GM12801 (cell line): Measurements from ENCODE around the gene TACO1.

ENCODE experiments used
- CTCF ChIP-seq: IDR thresholded peaks from one replicate; pipeline ENCODE4 v1.5.1; 2011; ENCODE audit warnings: control low read depth; ENCODE audit not compliant: insufficient read length; ENCODE audit errors: extremely low read depth

Gene TACO1

DNA sequence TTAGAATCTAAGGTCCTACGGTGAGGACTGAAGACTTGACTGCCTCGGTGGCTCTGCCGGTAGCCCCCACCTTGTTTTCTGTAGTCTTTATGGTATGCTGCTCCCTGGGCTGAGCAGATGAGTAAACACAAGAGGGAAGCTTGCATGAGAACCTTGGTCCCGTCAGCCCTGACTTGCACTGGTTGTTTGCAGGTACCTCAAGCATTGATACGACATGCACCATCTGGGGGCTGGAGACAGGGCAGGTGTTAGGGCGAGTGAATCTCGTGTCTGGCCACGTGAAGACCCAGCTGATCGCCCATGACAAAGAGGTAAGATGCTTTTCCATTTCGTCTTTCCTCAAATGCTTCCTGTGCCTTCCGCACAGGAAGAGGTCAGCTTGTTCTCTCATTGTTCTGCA, 21.1 kb upstream of the TACO1 start:
- no peak for TF ChIP-seq CTCF

GRCh38 chr17:63587770-63588169, 12.9 kb upstream of the TACO1 start:
- TF ChIP-seq CTCF = no peak

DNA sequence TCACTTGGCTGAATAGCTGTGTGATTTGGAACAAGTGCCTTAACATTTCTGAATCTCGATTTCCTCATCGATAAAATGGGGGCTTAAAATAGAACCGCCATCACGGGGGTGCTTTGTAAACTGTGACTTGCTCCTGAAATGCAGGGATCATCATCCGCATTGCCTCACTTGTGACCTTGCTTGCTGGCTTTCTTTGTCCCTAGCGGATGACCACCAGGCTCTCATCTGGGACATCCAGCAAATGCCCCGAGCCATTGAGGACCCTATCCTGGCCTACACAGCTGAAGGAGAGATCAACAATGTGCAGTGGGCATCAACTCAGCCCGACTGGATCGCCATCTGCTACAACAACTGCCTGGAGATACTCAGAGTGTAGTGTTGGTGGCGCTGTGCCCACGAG, 11.9 kb upstream of the TACO1 start:
- no peak for TF ChIP-seq CTCF

GRCh38 chr17:63589646-63590045, 11.0 kb upstream of the TACO1 start:
- no peak for TF ChIP-seq CTCF

DNA sequence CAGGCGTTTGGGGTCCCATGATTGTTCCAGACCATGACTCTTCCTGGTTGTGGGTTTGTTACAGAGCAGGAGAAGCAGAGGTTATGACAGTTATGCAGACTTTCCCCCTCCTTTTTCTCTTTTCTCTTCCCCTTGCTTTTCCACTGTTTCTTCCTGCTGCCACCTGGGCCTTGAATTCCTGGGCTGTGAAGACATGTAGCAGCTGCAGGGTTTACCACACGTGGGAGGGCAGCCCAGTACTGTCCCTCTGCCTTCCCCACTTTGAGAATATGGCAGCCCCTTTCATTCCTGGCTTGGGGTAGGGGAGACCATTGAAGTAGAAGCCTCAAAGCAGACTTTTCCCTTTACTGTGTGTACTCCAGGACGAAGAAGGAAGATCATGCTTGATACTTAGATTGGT, 7.9 kb upstream of the TACO1 start:
- TF ChIP-seq CTCF = no peak

DNA sequence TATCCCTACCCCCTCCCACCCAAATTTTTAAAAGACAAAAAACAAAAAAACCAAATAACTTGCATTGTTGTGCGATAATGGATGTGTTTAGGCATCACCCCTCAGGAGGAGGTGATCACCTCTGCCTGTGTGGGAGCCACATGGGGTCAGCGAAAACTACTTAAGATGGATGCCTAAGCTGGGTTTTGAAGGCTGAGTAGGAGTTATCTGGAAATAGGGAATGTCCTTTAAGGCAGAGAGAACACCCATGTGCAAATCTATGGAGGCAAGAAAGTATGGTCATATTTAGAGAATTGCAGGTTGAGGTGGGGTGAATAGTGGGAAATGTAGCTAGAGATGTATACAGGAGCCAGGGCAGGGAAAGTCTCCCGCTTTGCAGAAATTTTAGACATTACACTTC, 5.6 kb upstream of the TACO1 start:
- no peak for TF ChIP-seq CTCF

GRCh38 chr17:63596856-63597586, 3.7 kb upstream of the TACO1 start:
- TF ChIP-seq CTCF = no peak
